Mesendoderm (in vitro differentiated cells): ENCODE data around the gene FRMD4A.

Source experiments
- DNase-seq: peaks from one replicate; pipeline ENCODE4 v3.0.0; 2013
- H2AK5ac ChIP-seq: 2 replicates; pipeline ENCODE4 v1.6.1; 2013; ENCODE audit warnings: low read length, inconsistent platforms
- H2BK120ac ChIP-seq: 2 replicates; pipeline ENCODE4 v1.6.1; 2013; ENCODE audit warnings: low read depth, mild to moderate bottlenecking, low read length, moderate library complexity, mixed read lengths
- H2BK15ac ChIP-seq: replicated peaks from 2 replicates; pipeline ENCODE4 v1.6.1; 2013; ENCODE audit warnings: low read depth, mild to moderate bottlenecking, moderate library complexity
- H2BK5ac ChIP-seq: 2 replicates; pipeline ENCODE4 v1.6.1; 2013; ENCODE audit warnings: low read length, inconsistent platforms
- H3K18ac ChIP-seq: 2 replicates; pipeline ENCODE4 v1.6.1; 2013; ENCODE audit warnings: mild to moderate bottlenecking, low read length, mixed read lengths
- H3K23ac ChIP-seq: one replicate; pipeline ENCODE4 v1.6.1; 2013; ENCODE audit warnings: low read length
- H3K27ac ChIP-seq: 2 replicates; pipeline ENCODE4 v1.5.1; 2013; ENCODE audit warnings: low read depth, mild to moderate bottlenecking, inconsistent platforms, low read length, moderate library complexity
- H3K27me3 ChIP-seq: 2 replicates; pipeline ENCODE4 v1.6.1; 2013; ENCODE audit warnings: low read length, control low read depth, mild to moderate bottlenecking, inconsistent platforms; ENCODE audit not compliant: insufficient read depth, poor library complexity
- H3K36me3 ChIP-seq: 2 replicates; pipeline ENCODE4 v1.6.1; 2013; ENCODE audit warnings: low read length, inconsistent platforms; ENCODE audit not compliant: control insufficient read depth, insufficient read depth
- H3K4ac ChIP-seq: one replicate; pipeline ENCODE4 v1.6.1; 2013; ENCODE audit warnings: low read depth, mild to moderate bottlenecking, low read length, moderate library complexity
- H3K4me1 ChIP-seq: 2 replicates; pipeline ENCODE4 v1.6.1; 2013; ENCODE audit warnings: low read depth, low read length, inconsistent platforms; ENCODE audit not compliant: control insufficient read depth
- H3K4me2 ChIP-seq: 2 replicates; pipeline ENCODE4 v1.6.1; 2013; ENCODE audit warnings: low read length
- H3K4me3 ChIP-seq: 2 replicates; pipeline ENCODE4 v1.5.1; 2013; ENCODE audit warnings: mild to moderate bottlenecking, low read length
- H3K56ac ChIP-seq: one replicate; pipeline ENCODE4 v1.6.1; 2013; ENCODE audit warnings: low read length
- H3K79me1 ChIP-seq: 2 replicates; pipeline ENCODE4 v1.6.1; 2013; ENCODE audit warnings: low read length, inconsistent platforms
- H3K79me2 ChIP-seq: 2 replicates; pipeline ENCODE4 v1.6.1; 2013; ENCODE audit warnings: mild to moderate bottlenecking, low read length; ENCODE audit not compliant: control insufficient read depth, insufficient read depth
- H3K9ac ChIP-seq: 2 replicates; pipeline ENCODE4 v1.6.1; 2013; ENCODE audit warnings: low read length, inconsistent platforms
- H4K5ac ChIP-seq: one replicate; pipeline ENCODE4 v1.6.1; 2013; ENCODE audit warnings: low read length
- H4K8ac ChIP-seq: one replicate; pipeline ENCODE4 v1.6.1; 2013; ENCODE audit warnings: low read depth, mild to moderate bottlenecking, control low read depth, low read length, moderate library complexity
- WGBS: extraction: QIAGEN DNeasy Blood & Tissue Kit; methylation state at CpG from one replicate; pipeline ENCODE4 v1.1.7; 2013; ENCODE audit warnings: low lambda C conversion rate, missing lambda C conversion rate; ENCODE audit not compliant: insufficient coverage; ENCODE audit errors: extremely low coverage; 5-methylcytosine and 5-hydroxymethylcytosine counted together

The FRMD4A gene

DNA sequence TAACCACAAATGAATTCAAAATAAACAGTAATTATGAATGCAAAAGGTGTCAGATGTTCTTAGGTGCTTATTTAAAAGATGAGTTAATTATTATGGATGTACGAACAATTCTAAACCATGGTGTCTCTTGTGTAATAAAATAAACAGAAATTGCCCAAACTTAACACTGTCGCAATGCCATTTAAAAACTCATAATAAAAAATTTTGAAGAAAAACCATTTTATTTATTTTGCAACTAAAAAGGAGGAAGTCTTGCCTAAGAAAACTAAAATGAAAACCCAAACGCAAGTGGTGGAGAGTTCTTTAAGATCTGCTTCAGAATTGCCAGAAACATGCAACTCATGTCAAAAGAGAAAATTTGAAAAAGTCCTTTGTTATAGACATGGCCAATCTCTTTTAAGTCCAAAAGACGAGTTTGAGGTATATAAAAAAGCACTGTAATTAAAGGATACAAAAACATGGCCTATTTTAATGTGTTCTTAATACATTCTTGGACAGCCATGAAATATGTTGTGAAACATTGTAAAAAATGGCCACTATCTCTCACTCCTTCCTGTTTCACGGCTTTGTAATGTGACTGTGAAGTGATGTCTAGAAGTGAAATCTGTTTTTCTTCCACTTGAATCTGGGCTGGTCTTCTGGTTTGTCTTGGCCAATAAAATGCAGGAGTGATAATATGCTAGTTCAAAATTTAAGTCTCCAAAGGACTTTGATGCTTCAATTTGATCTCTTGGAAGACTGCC lies 421.0 kb downstream of the FRMD4A start:
- Histone ChIP-seq H3K36me3 (no peaks in the 10 kb centered on the region), H3K27me3 (no peaks in the 10 kb centered on the region), H3K4ac (no peak overlapping the region), H3K4me1 (no peaks in the 10 kb centered on the region), H3K4me3 (no peak overlapping the region), H2BK15ac (no peak overlapping the region), H3K27ac (no peak overlapping the region), H2AK5ac (no peak overlapping the region), H3K9ac (no peak overlapping the region), H4K5ac (no peak overlapping the region), H3K4me2 (no peak overlapping the region), H2BK120ac (no peak overlapping the region), H3K79me1 (no peaks in the 10 kb centered on the region), H4K8ac (no peak overlapping the region), H3K79me2 (no peaks in the 10 kb centered on the region), H3K56ac (no peak overlapping the region), H3K18ac (no peak overlapping the region), H3K23ac (no peak overlapping the region), H2BK5ac (no peak overlapping the region)
- no peak for DNase-seq
- no CpG with 5 or more reads among the region's 5 CpGs for WGBS

DNA sequence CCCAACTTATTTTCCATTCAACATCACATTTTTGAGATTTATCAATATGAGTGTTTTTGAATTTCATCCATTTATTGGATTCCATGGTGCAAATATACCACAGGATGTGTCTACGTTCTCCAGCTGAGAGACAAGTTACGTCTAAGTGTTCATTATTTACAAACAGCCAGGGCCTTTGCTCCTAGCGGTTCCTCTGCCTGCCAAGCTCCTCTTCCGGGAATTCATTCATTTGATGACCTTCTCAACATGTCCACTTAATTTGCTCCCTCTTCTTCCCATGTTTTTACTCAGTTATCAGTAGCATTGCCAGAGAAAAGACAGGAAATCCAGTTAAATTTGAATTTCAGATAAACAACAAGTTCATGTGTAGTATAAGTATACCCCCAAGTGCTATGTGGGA lies 422.2 kb downstream of the FRMD4A start:
- H3K4me1 ChIP-seq: no peaks in the 10 kb centered on the region
- H3K4me2 ChIP-seq: no peak overlapping the region
- H3K79me2 ChIP-seq: no peaks in the 10 kb centered on the region
- H3K27ac ChIP-seq: no peak overlapping the region
- no peak overlapping the region for H2AK5ac ChIP-seq
- H3K4ac ChIP-seq: no peak overlapping the region
- H3K36me3 ChIP-seq: no peaks in the 10 kb centered on the region
- H3K79me1 ChIP-seq: no peaks in the 10 kb centered on the region
- H3K27me3 ChIP-seq: no peaks in the 10 kb centered on the region
- no peak overlapping the region for H4K8ac ChIP-seq
- no peak overlapping the region for H2BK5ac ChIP-seq
- H3K9ac ChIP-seq: no peak overlapping the region
- no peak overlapping the region for H3K4me3 ChIP-seq
- H4K5ac ChIP-seq: no peak overlapping the region
- H3K56ac ChIP-seq: no peak overlapping the region
- no CpG with 5 or more reads among the region's 4 CpGs for WGBS
- DNase-seq: no peak
- H2BK15ac ChIP-seq: no peak overlapping the region
- H2BK120ac ChIP-seq: no peak overlapping the region
- H3K23ac ChIP-seq: no peak overlapping the region
- no peak overlapping the region for H3K18ac ChIP-seq

DNA sequence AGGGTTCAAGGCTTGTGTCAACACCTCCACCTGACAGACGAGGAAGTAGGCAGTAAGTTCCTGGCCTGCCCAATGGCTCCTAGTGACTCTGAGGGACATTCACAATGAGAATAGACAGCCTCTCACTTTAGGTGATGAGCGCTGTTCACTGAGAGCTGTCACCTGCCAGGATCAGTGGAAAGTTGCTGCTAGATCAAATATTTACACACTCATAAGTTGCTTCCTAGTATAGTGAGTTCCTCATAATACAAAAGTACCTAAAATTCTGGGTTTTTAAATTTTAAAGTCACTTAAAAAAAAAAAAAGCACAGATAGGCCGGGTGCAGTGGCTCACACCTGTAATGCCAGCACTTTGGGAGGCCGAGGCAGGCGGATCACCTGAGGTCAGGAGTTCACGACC lies 423.2 kb downstream of the FRMD4A start:
- Histone ChIP-seq H3K18ac (no peak overlapping the region), H2AK5ac (no peak overlapping the region), H4K8ac (no peak overlapping the region), H2BK15ac (no peak overlapping the region), H3K36me3 (no peaks in the 10 kb centered on the region), H3K23ac (no peak overlapping the region), H3K4me1 (no peaks in the 10 kb centered on the region), H3K27me3 (no peaks in the 10 kb centered on the region), H3K27ac (no peak overlapping the region), H2BK120ac (no peak overlapping the region), H3K79me1 (no peaks in the 10 kb centered on the region), H3K4ac (no peak overlapping the region), H3K79me2 (no peaks in the 10 kb centered on the region), H3K9ac (no peak overlapping the region), H3K56ac (no peak overlapping the region), H3K4me3 (no peak overlapping the region), H2BK5ac (no peak overlapping the region), H3K4me2 (no peak overlapping the region), H4K5ac (no peak overlapping the region)
- no peak for DNase-seq
- no CpG with 5 or more reads among the region's 6 CpGs for WGBS

DNA sequence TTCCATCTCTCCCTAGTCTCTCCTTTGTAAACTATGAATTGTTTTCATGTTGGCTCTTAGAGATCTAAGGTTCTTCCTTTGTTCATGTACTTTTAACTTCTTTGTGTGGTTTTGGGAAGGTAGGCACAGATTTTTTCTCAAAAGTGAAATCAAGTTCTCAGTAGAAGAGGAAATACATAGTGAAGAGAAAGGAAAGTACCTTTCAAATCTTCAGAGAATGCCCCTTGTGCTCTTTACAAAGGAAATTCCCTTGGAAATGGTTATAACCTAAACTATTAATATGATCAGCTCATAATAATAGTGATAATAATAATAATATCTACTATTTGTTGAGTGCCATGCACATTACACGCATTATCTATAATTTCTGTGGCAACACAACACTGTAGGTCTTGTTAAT lies 425.4 kb downstream of the FRMD4A start:
- no peaks in the 10 kb centered on the region for H3K79me2 ChIP-seq
- no peaks in the 10 kb centered on the region for H3K4me1 ChIP-seq
- H2BK15ac ChIP-seq: no peak overlapping the region
- H2BK120ac ChIP-seq: no peak overlapping the region
- H4K8ac ChIP-seq: no peak overlapping the region
- H2BK5ac ChIP-seq: no peak overlapping the region
- no CpG with 5 or more reads among the region's 1 CpG for WGBS
- H3K18ac ChIP-seq: no peak overlapping the region
- H3K4me3 ChIP-seq: no peak overlapping the region
- H3K27me3 ChIP-seq: no peaks in the 10 kb centered on the region
- no peak overlapping the region for H3K4me2 ChIP-seq
- no peak overlapping the region for H2AK5ac ChIP-seq
- no peak overlapping the region for H3K23ac ChIP-seq
- no peak overlapping the region for H4K5ac ChIP-seq
- no peak for DNase-seq
- no peak overlapping the region for H3K9ac ChIP-seq
- H3K27ac ChIP-seq: no peak overlapping the region
- H3K56ac ChIP-seq: no peak overlapping the region
- no peak overlapping the region for H3K4ac ChIP-seq
- no peaks in the 10 kb centered on the region for H3K79me1 ChIP-seq
- H3K36me3 ChIP-seq: no peaks in the 10 kb centered on the region

DNA sequence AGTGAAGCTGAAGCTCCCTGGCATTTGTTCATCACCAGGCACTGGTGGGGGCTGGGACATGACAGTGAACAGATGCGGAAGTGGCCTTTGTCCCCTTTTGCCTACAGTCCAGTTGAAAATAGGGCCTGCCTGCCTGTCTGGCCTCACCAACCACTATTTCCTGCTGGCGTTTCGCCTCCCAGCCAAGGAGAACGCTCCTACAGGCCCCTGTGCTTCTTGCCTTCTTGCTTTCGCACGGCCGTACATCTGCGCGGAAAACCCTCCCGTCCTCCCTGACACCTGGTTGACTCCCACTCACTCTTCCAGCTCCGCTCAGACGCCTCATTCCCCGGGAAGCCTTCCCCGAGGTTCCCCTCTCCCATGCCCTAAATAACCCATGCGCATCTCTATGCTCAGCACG lies 426.7 kb downstream of the FRMD4A start:
- Histone ChIP-seq H3K4me1 (no peaks in the 10 kb centered on the region), H3K27me3 (no peaks in the 10 kb centered on the region), H2AK5ac (no peak overlapping the region), H3K79me1 (no peaks in the 10 kb centered on the region), H4K5ac (no peak overlapping the region), H2BK120ac (no peak overlapping the region), H3K4ac (no peak overlapping the region), H3K56ac (peak overlapping the region; percentile 10), H3K4me2 (no peak overlapping the region), H4K8ac (peak overlapping the region; percentile 7), H3K79me2 (no peaks in the 10 kb centered on the region), H3K27ac (no peak overlapping the region), H3K23ac (no peak overlapping the region), H3K9ac (no peak overlapping the region), H3K4me3 (no peak overlapping the region), H2BK5ac (no peak overlapping the region), H3K18ac (peak overlapping the region; percentile 0), H3K36me3 (no peaks in the 10 kb centered on the region), H2BK15ac (no peak overlapping the region)
- WGBS: no CpG with 5 or more reads among the region's 16 CpGs
- DNase-seq: no peak
